CD4-positive, alpha-beta T cell treated with Interferon alpha-2 for 1 hour (primary cell): ENCODE results near the gene SNED1.
"Not testable (repeated sequence)": the region's sequence is repeated elsewhere in the genome, so short reads cannot be mapped to it uniquely, and the experiment has no call there.

Experiments used
- DNase-seq, 2 donors: peaks; one replicate each; pipeline ENCODE4 v3.0.0-alpha.2; 2020 to 2022

Gene SNED1

GRCh38 chr2:240972636-240973521 is 25.5 kb upstream of the SNED1 start:
- DNase-seq, result no peak

GRCh38 chr2:240974771-240975572 is 23.4 kb upstream of the SNED1 start:
- DNase-seq, result peak; percentile 27 to 59

GRCh38 chr2:240975903-240976302 is 22.5 kb upstream of the SNED1 start:
- DNase-seq, result not testable (repeated sequence)

GRCh38 chr2:240981280-240981679 is 17.1 kb upstream of the SNED1 start:
- no peak for DNase-seq

- DNase-seq, result no peak
These were observed 16.3 kb upstream of the SNED1 start for GRCh38 chr2:240981871-240982800.

- DNase-seq, result no peak
These were observed 15.6 kb upstream of the SNED1 start for GRCh38 chr2:240982821-240983281.

GRCh38 chr2:240983361-240983995 is 14.9 kb upstream of the SNED1 start:
- DNase-seq, result peak in 1 of 2 donors; percentile 37

GRCh38 chr2:240983996-240984498 is 14.4 kb upstream of the SNED1 start:
- DNase-seq, result no peak

GRCh38 chr2:240985881-240986786 is 12.3 kb upstream of the SNED1 start:
- no peak for DNase-seq

GRCh38 chr2:240986787-240987411 is 11.5 kb upstream of the SNED1 start:
- no peak for DNase-seq

- no peak for DNase-seq
These were observed 10.8 kb upstream of the SNED1 start for GRCh38 chr2:240987588-240987987.

GRCh38 chr2:240988146-240988545 is 10.3 kb upstream of the SNED1 start:
- DNase-seq, result no peak

GRCh38 chr2:240988571-240989271 is 9.7 kb upstream of the SNED1 start:
- no peak for DNase-seq

GRCh38 chr2:240989451-240990265 is 8.8 kb upstream of the SNED1 start:
- DNase-seq, result no peak

GRCh38 chr2:240990266-240990529 is 8.2 kb upstream of the SNED1 start:
- no peak for DNase-seq

GRCh38 chr2:240990726-240991377 is 7.6 kb upstream of the SNED1 start:
- DNase-seq, result no peak

- DNase-seq, result no peak
These were observed 6.8 kb upstream of the SNED1 start for GRCh38 chr2:240991378-240992263.
